ENCODE results near the gene SCN5A. TPM values are rescaled to one million over a fixed set of nuclear protein-coding genes. Genes with fewer than 3 reads are reported as not detected.

SCN5A gene
- total and polyA plus RNA-seq, 2 experiments from 2014 or later = 10.2 to 10.6 TPM

GRCh38 chr3:38576131-38576525, 73.4 kb downstream of the SCN5A start:
- no peak for ATAC-seq
- no peaks in the 10 kb centered on the region for H3K4me1 ChIP-seq (ENCODE audit: insufficient read depth)
- no peak overlapping the region for H2AFZ ChIP-seq
- H3K27ac ChIP-seq (ENCODE audit: low read depth) = no peak overlapping the region
- no peaks in the 10 kb centered on the region for H3K27me3 ChIP-seq (ENCODE audit: insufficient read depth)
- DNase-seq (ENCODE audit: low spot score) = no peak
- Mint-ChIP-seq H3K36me3 (ENCODE audit: low read depth) (peaks cover 4% of the 10 kb centered on the region; the same call in 1 of the 3 replicates), H3K27ac (no peak overlapping the region), H3K9me3 (no peaks in the 10 kb centered on the region), H3K27me3 (ENCODE audit: insufficient read depth, low read depth, poor library complexity) (peaks cover 8% of the 10 kb centered on the region), H3K4me1 (peaks cover 13% of the 10 kb centered on the region; the same call in 2 of the 3 replicates), H3K4me3 (no peak overlapping the region; the same call in 2 of the 3 replicates)
- no peak overlapping the region for H3K4me3 ChIP-seq
- H3K36me3 ChIP-seq (ENCODE audit: insufficient read depth) = no peaks in the 10 kb centered on the region
- H3F3A ChIP-seq (replicated peaks; ENCODE audit: low read depth) = no peaks in the 10 kb centered on the region
- H3K79me2 ChIP-seq (replicated peaks; ENCODE audit: insufficient read depth) = no peaks in the 10 kb centered on the region
- no peak overlapping the region for H3K4me2 ChIP-seq
- no peak for TF ChIP-seq EZH2 (IDR thresholded peaks at IDR 0.05; ENCODE audit: low read depth, unreplicated experiment)
- no peak for TF ChIP-seq CTCF (conservative IDR thresholded peaks at IDR 0.05; ENCODE audit: low read depth in 2 of 2)
- TF ChIP-seq STAT1 (IDR thresholded peaks at IDR 0.05; ENCODE audit: unreplicated experiment) = no peak
- no peak for TF ChIP-seq ZNF462 (CRISPR knock-in tag; IDR thresholded peaks at IDR 0.05)
- TF ChIP-seq ETS1 (IDR thresholded peaks at IDR 0.05) = no peak
- no peak for TF ChIP-seq EZH2phosphoT487 (IDR thresholded peaks at IDR 0.05; ENCODE audit: unreplicated experiment)
- TF ChIP-seq REST (IDR thresholded peaks at IDR 0.05; ENCODE audit: unreplicated experiment) = no peak
- no peaks in the 10 kb centered on the region for H4K20me1 ChIP-seq (replicated peaks; ENCODE audit: insufficient read depth)
- H3K9me2 ChIP-seq (ENCODE audit: insufficient read depth) = no peaks in the 10 kb centered on the region
